Measurements from ENCODE around the gene GPBP1L1. TPM values are rescaled to one million over a fixed set of nuclear protein-coding genes. Genes with fewer than 3 reads are reported as not detected.
"Not testable (repeated sequence)": the region's sequence is repeated elsewhere in the genome, so short reads cannot be mapped to it uniquely, and the experiment has no call there.

The GPBP1L1 gene
- total RNA-seq = 73.0 TPM
- 10 to 100 TPM; 55.7 to 70.4 (median 64.8) TPM for polyA plus RNA-seq (ENCODE audit: insufficient read depth in 1 of 8, insufficient read length in 8 of 8, low replicate concordance in 1 of 8)
- long read RNA-seq, donor 1, transcript GPBP1L1-202 (13 exons, 3,736 nt) = major isoform, 6 of 10 reads
- long read RNA-seq, donor 1, partial matches to known transcripts = 0 of 10 reads
- long read RNA-seq, donor 1, other reads (novel, unspliced or antisense) = 0 of 10 reads
- long read RNA-seq, donor 2 = 0 reads
- long read RNA-seq, donor 3, transcript GPBP1L1-201 (12 exons, 3,599 nt) = major isoform, 6 of 9 reads
- long read RNA-seq, donor 3, partial matches to known transcripts = 0 of 9 reads
- long read RNA-seq, donor 3, other reads (novel, unspliced or antisense) = 0 of 9 reads
- long read RNA-seq, donor 4, partial matches to known transcripts = 0 of 6 reads
- long read RNA-seq, donor 4, other reads (novel, unspliced or antisense) = 0 of 6 reads
- long read RNA-seq, donor 5, transcript GPBP1L1-202 (13 exons, 3,736 nt) = major isoform, 6 of 22 reads
- long read RNA-seq, donor 5, transcript GPBP1L1-201 (12 exons, 3,599 nt) = major isoform, 6 of 22 reads
- long read RNA-seq, donor 5, partial matches to known transcripts = 0 of 22 reads
- long read RNA-seq, donor 5, other reads (novel, unspliced or antisense) = 0 of 22 reads
- long read RNA-seq, donor 6, partial matches to known transcripts = 41 of 50 reads
- long read RNA-seq, donor 6, other reads (novel, unspliced or antisense) = 0 of 50 reads
- long read RNA-seq, donor 7, partial matches to known transcripts = 0 of 8 reads
- long read RNA-seq, donor 7, other reads (novel, unspliced or antisense) = 0 of 8 reads
- long read RNA-seq, donor 8, partial matches to known transcripts = 19 of 28 reads
- long read RNA-seq, donor 8, other reads (novel, unspliced or antisense) = 0 of 28 reads
- long read RNA-seq, donor 9, partial matches to known transcripts = 0 of 10 reads
- long read RNA-seq, donor 9, other reads (novel, unspliced or antisense) = 0 of 10 reads
- long read RNA-seq, donor 10, transcript GPBP1L1-202 (13 exons, 3,736 nt) = major isoform, 6 of 20 reads
- long read RNA-seq, donor 10, transcript GPBP1L1-201 (12 exons, 3,599 nt) = minor isoform, 5 of 20 reads
- long read RNA-seq, donor 10, partial matches to known transcripts = 0 of 20 reads
- long read RNA-seq, donor 10, other reads (novel, unspliced or antisense) = 0 of 20 reads
- long read RNA-seq, donor 11, partial matches to known transcripts = 36 of 43 reads
- long read RNA-seq, donor 11, other reads (novel, unspliced or antisense) = 0 of 43 reads

- Histone ChIP-seq H3K36me3 (ENCODE audit: control insufficient read depth, insufficient read depth, low read length) (peaks cover 10% of the 10 kb centered on the region), H3K4me3 (ENCODE audit: low read length) (peak within 1 kb of the TSS; percentile 99), H3K9me3 (replicated peaks; ENCODE audit: control insufficient read depth, low read depth, low read length) (no peaks in the 10 kb centered on the region), H3K27ac (ENCODE audit: low read length) (peak within 1 kb of the TSS; percentile 99), H3K4me1 (ENCODE audit: control insufficient read depth, insufficient read depth, low read length) (peaks cover 13% of the 10 kb centered on the region), H3K27me3 (ENCODE audit: control insufficient read depth, insufficient read depth, low read length) (no peaks in the 10 kb centered on the region)
- DNase-seq = peak; percentile 99
- WGBS (ENCODE audit: insufficient coverage) = under 1% methylated on average over 34 of the region's 52 CpGs
Observed at GRCh38 chr1:45686288-45687013, at the start of gene GPBP1L1. GPBP1L1 (minus strand) TSS chr1:45686533; CDS start chr1:45659087, 27,446 bp downstream.

- Histone ChIP-seq H3K36me3 (ENCODE audit: control insufficient read depth, insufficient read depth, low read length) (peaks cover 2% of the 10 kb centered on the region), H3K27ac (ENCODE audit: low read length) (no peak overlapping the region), H3K9me3 (replicated peaks; ENCODE audit: control insufficient read depth, low read depth, low read length) (no peaks in the 10 kb centered on the region), H3K4me1 (ENCODE audit: control insufficient read depth, insufficient read depth, low read length) (no peaks in the 10 kb centered on the region), H3K4me3 (ENCODE audit: low read length) (no peak overlapping the region), H3K27me3 (ENCODE audit: control insufficient read depth, insufficient read depth, low read length) (no peaks in the 10 kb centered on the region)
- WGBS (ENCODE audit: insufficient coverage) = no CpG with 5 or more reads among the region's 1 CpG
- DNase-seq = no peak
Observed at GRCh38 chr1:45730780-45731319, 44.5 kb upstream of the GPBP1L1 start.

- no peak for DNase-seq
- Histone ChIP-seq H3K4me3 (ENCODE audit: low read length) (no peak overlapping the region), H3K27ac (ENCODE audit: low read length) (no peak overlapping the region), H3K4me1 (ENCODE audit: control insufficient read depth, insufficient read depth, low read length) (no peaks in the 10 kb centered on the region), H3K27me3 (ENCODE audit: control insufficient read depth, insufficient read depth, low read length) (no peaks in the 10 kb centered on the region), H3K36me3 (ENCODE audit: control insufficient read depth, insufficient read depth, low read length) (peaks cover 2% of the 10 kb centered on the region), H3K9me3 (replicated peaks; ENCODE audit: control insufficient read depth, low read depth, low read length) (no peaks in the 10 kb centered on the region)
- WGBS (ENCODE audit: insufficient coverage) = no CpG with 5 or more reads among the region's 3 CpGs
Observed at GRCh38 chr1:45730075-45730779, 43.9 kb upstream of the GPBP1L1 start.

GRCh38 chr1:45726007-45726406 is 39.7 kb upstream of the GPBP1L1 start:
- DNase-seq; H3K36me3 ChIP-seq (ENCODE audit: control insufficient read depth, insufficient read depth, low read length); H3K4me3 ChIP-seq (ENCODE audit: low read length); H3K4me1 ChIP-seq (ENCODE audit: control insufficient read depth, insufficient read depth, low read length); H3K9me3 ChIP-seq (replicated peaks; ENCODE audit: control insufficient read depth, low read depth, low read length); H3K27ac ChIP-seq (ENCODE audit: low read length); H3K27me3 ChIP-seq (ENCODE audit: control insufficient read depth, insufficient read depth, low read length): not testable (repeated sequence)
- no CpG with 5 or more reads among the region's 9 CpGs for WGBS (ENCODE audit: insufficient coverage)

- no peak for DNase-seq
- Histone ChIP-seq H3K36me3 (ENCODE audit: control insufficient read depth, insufficient read depth, low read length) (peaks cover 10% of the 10 kb centered on the region), H3K27ac (ENCODE audit: low read length) (no peak overlapping the region), H3K4me1 (ENCODE audit: control insufficient read depth, insufficient read depth, low read length) (no peaks in the 10 kb centered on the region), H3K27me3 (ENCODE audit: control insufficient read depth, insufficient read depth, low read length) (no peaks in the 10 kb centered on the region), H3K9me3 (replicated peaks; ENCODE audit: control insufficient read depth, low read depth, low read length) (no peaks in the 10 kb centered on the region), H3K4me3 (ENCODE audit: low read length) (no peak overlapping the region)
Observed at GRCh38 chr1:45723248-45723930, 37.1 kb upstream of the GPBP1L1 start.

- DNase-seq = no peak
- H3K27me3 ChIP-seq (ENCODE audit: control insufficient read depth, insufficient read depth, low read length) = no peaks in the 10 kb centered on the region
- no peak overlapping the region for H3K27ac ChIP-seq (ENCODE audit: low read length)
- WGBS (ENCODE audit: insufficient coverage) = no CpG with 5 or more reads among the region's 3 CpGs
- H3K4me1 ChIP-seq (ENCODE audit: control insufficient read depth, insufficient read depth, low read length) = no peaks in the 10 kb centered on the region
- no peaks in the 10 kb centered on the region for H3K9me3 ChIP-seq (replicated peaks; ENCODE audit: control insufficient read depth, low read depth, low read length)
- H3K36me3 ChIP-seq (ENCODE audit: control insufficient read depth, insufficient read depth, low read length) = peaks cover 12% of the 10 kb centered on the region
- H3K4me3 ChIP-seq (ENCODE audit: low read length) = no peak overlapping the region
Observed at GRCh38 chr1:45722809-45723208, 36.5 kb upstream of the GPBP1L1 start.

GRCh38 chr1:45721207-45721606 is 34.9 kb upstream of the GPBP1L1 start:
- no peak for DNase-seq
- no peaks in the 10 kb centered on the region for H3K9me3 ChIP-seq (replicated peaks; ENCODE audit: control insufficient read depth, low read depth, low read length)
- no peaks in the 10 kb centered on the region for H3K27me3 ChIP-seq (ENCODE audit: control insufficient read depth, insufficient read depth, low read length)
- no peak overlapping the region for H3K4me3 ChIP-seq (ENCODE audit: low read length)
- no peak overlapping the region for H3K27ac ChIP-seq (ENCODE audit: low read length)
- 83% methylated on average over 1 of the region's 1 CpG for WGBS (ENCODE audit: insufficient coverage)
- peaks cover 10% of the 10 kb centered on the region for H3K36me3 ChIP-seq (ENCODE audit: control insufficient read depth, insufficient read depth, low read length)
- H3K4me1 ChIP-seq (ENCODE audit: control insufficient read depth, insufficient read depth, low read length) = no peaks in the 10 kb centered on the region

- peaks cover 18% of the 10 kb centered on the region for H3K36me3 ChIP-seq (ENCODE audit: control insufficient read depth, insufficient read depth, low read length)
Observed at GRCh38 chr1:45718289-45718688, 32.0 kb upstream of the GPBP1L1 start.

More at GRCh38 chr1:45718289-45718688, 32.0 kb upstream of the GPBP1L1 start:
- Histone ChIP-seq H3K9me3 (replicated peaks; ENCODE audit: control insufficient read depth, low read depth, low read length) (no peaks in the 10 kb centered on the region), H3K4me1 (ENCODE audit: control insufficient read depth, insufficient read depth, low read length) (no peaks in the 10 kb centered on the region), H3K27ac (ENCODE audit: low read length) (no peak overlapping the region), H3K4me3 (ENCODE audit: low read length) (no peak overlapping the region), H3K27me3 (ENCODE audit: control insufficient read depth, insufficient read depth, low read length) (no peaks in the 10 kb centered on the region)
- no peak for DNase-seq
- 100% methylated on average over 1 of the region's 1 CpG for WGBS (ENCODE audit: insufficient coverage)
